CD14-positive monocyte (primary cell): ENCODE measurements around the gene NOXRED1. TPM values are rescaled to one million over a fixed set of nuclear protein-coding genes. Genes with fewer than 3 reads are reported as not detected.

Experiments
- DNase-seq, 3 donors: peaks; one replicate each; pipeline ENCODE4 v3.0.0-alpha.2; 2011 to 2022
- H2AFZ ChIP-seq: 2 replicates; pipeline ENCODE4 v1.6.0; 2012; ENCODE audit warnings: mild to moderate bottlenecking, low read depth, low read length, inconsistent platforms; ENCODE audit not compliant: insufficient read depth, poor library complexity, severe bottlenecking
- H3K27ac ChIP-seq, 2 donors: 1 replicate in 1 of 2; 2 replicates in 1 of 2; pipeline ENCODE4 v1.5.1; 2012 to 2013; ENCODE audit warnings: low read length in 2 of 2, control low read depth in 1 of 2, inconsistent platforms in 1 of 2, low read depth in 1 of 2, mild to moderate bottlenecking in 1 of 2
- H3K27me3 ChIP-seq, 2 donors: one replicate each; pipeline versions ENCODE4 v1.6.0 to v1.6.1; 2011 to 2013; ENCODE audit warnings: low read length in 2 of 2; ENCODE audit not compliant: control insufficient read depth in 2 of 2, insufficient read depth in 2 of 2
- H3K36me3 ChIP-seq, 2 donors: replicated peaks in 1 of 2; 1 replicate in 1 of 2; 2 replicates in 1 of 2; pipeline versions ENCODE4 v1.5.1 to v1.6.1; 2012 to 2013; ENCODE audit warnings: low read length in 2 of 2, control low read depth in 1 of 2, inconsistent platforms in 1 of 2, mild to moderate bottlenecking in 1 of 2; ENCODE audit not compliant: insufficient read depth in 2 of 2, control insufficient read depth in 1 of 2
- H3K4me1 ChIP-seq, 2 donors: 1 replicate in 1 of 2; 2 replicates in 1 of 2; pipeline versions ENCODE4 v1.5.1 to v1.6.1; 2012 to 2013; ENCODE audit warnings: low read length in 2 of 2, control low read depth in 1 of 2, inconsistent platforms in 1 of 2, mild to moderate bottlenecking in 1 of 2, moderate library complexity in 1 of 2; ENCODE audit not compliant: insufficient read depth in 2 of 2, control insufficient read depth in 1 of 2
- H3K4me2 ChIP-seq: replicated peaks from 2 replicates; pipeline ENCODE3; 2012; ENCODE audit warnings: low read length, moderate library complexity, mild to moderate bottlenecking; ENCODE audit not compliant: poor library complexity, severe bottlenecking; ENCODE audit errors: extremely low read depth
- H3K4me3 ChIP-seq, 3 experiments: fragments of 200-600 bp in 1 of 3; sonication (generic) in 1 of 3; replicated peaks in 1 of 3; 1 replicate in 2 of 3; 2 replicates in 1 of 3; pipeline ENCODE4 v1.5.1; 2011 to 2013; ENCODE audit warnings: low read length in 3 of 3, mild to moderate bottlenecking in 3 of 3, control low read depth in 2 of 3, low read depth in 2 of 3, inconsistent platforms in 1 of 3, moderate library complexity in 1 of 3
- H3K79me2 ChIP-seq: 2 replicates; pipeline ENCODE4 v1.6.0; 2012; ENCODE audit warnings: mild to moderate bottlenecking, control low read depth, inconsistent platforms, low read length, moderate library complexity; ENCODE audit not compliant: insufficient read depth
- H3K9ac ChIP-seq: 2 replicates; pipeline ENCODE4 v1.6.0; 2017; ENCODE audit warnings: low read length, mild to moderate bottlenecking; ENCODE audit not compliant: insufficient read depth, poor library complexity, severe bottlenecking
- H3K9me3 ChIP-seq, 2 donors: replicated peaks in 1 of 2; 1 replicate in 1 of 2; 2 replicates in 1 of 2; pipeline versions ENCODE4 v1.5.1 to v1.6.1; 2012 to 2013; ENCODE audit warnings: low read length in 2 of 2, control low read depth in 1 of 2; ENCODE audit not compliant: control insufficient read depth in 1 of 2, insufficient read depth in 1 of 2
- H4K20me1 ChIP-seq: 2 replicates; pipeline ENCODE4 v1.6.0; 2012; ENCODE audit warnings: mild to moderate bottlenecking, low read length, control low read depth, moderate library complexity; ENCODE audit not compliant: insufficient read depth
- H3K27ac Mint-ChIP-seq, 7 donors: one replicate each; pipeline ENCODE4 v1.8.0; 2020; ENCODE audit warnings: mild to moderate bottlenecking in 7 of 7, mixed read lengths in 7 of 7, moderate library complexity in 6 of 7, inconsistent platforms in 2 of 7
- H3K27me3 Mint-ChIP-seq, 3 donors: one replicate each; pipeline ENCODE4 v1.8.0; 2021 to 2022; ENCODE audit warnings: low read depth in 3 of 3, mild to moderate bottlenecking in 3 of 3, mixed read lengths in 3 of 3, moderate library complexity in 3 of 3, inconsistent platforms in 1 of 3
- H3K36me3 Mint-ChIP-seq, 2 donors: one replicate each; pipeline ENCODE4 v1.8.0; 2020; ENCODE audit warnings: mixed read lengths in 2 of 2, inconsistent platforms in 1 of 2, mild to moderate bottlenecking in 1 of 2
- H3K4me1 Mint-ChIP-seq: one replicate; pipeline ENCODE4 v1.8.0; 2020; ENCODE audit warnings: mild to moderate bottlenecking, mixed read lengths
- H3K4me3 Mint-ChIP-seq, 2 donors: one replicate each; pipeline ENCODE4 v1.8.0; 2020; ENCODE audit warnings: mild to moderate bottlenecking in 2 of 2, mixed read lengths in 2 of 2, moderate library complexity in 1 of 2
- H3K9me3 Mint-ChIP-seq, 7 donors: one replicate each; pipeline ENCODE4 v1.8.0; 2020 to 2022; ENCODE audit warnings: mixed read lengths in 7 of 7, mild to moderate bottlenecking in 6 of 7, moderate library complexity in 6 of 7, inconsistent platforms in 2 of 7
- CTCF ChIP-seq: fragments of 200-600 bp; IDR thresholded peaks from one replicate; pipeline ENCODE4 v1.8.0; 2022; ENCODE audit warnings: antibody characterized with exemption, mild to moderate bottlenecking
- WGBS: methylation state at CpG from one replicate; pipeline ENCODE4 v1.1.5; 2013; ENCODE audit warnings: missing lambda C conversion rate; ENCODE audit not compliant: insufficient coverage; 5-methylcytosine and 5-hydroxymethylcytosine counted together
- intact Hi-C, 2 donors: fragments of 100-400 bp; cut with micrococcal nuclease; formaldehyde crosslinking; loops; one replicate each; pipeline versions ENCODE4 v1.15.0 to v1.15.1; 2023
- polyA plus RNA-seq, 3 donors: library from polyadenylated mRNA; depleted of rRNA in 1 of 3; unstranded in 2 of 3; stranded (reverse) in 1 of 3; fragments of 300-500 nt in 2 of 3; fragments of >200 nt in 1 of 3; fragmentation: Illumina TruSeq in 2 of 3; gene quantifications; 1 replicate in 2 of 3; 2 replicates in 1 of 3; pipeline ENCODE4 v1.2.3, GENCODE V29; 2012 to 2021

Gene NOXRED1
- polyA plus RNA-seq, 3 donors = 0.39 TPM; not detected in 2

GRCh38 chr14:77400216-77400615 lies 23.1 kb downstream of the NOXRED1 start:
- Histone ChIP-seq H3K36me3 (no peaks in the 10 kb centered on the region), H4K20me1 (no peaks in the 10 kb centered on the region), H3K27me3 (no peaks in the 10 kb centered on the region), H3K4me1 (no peaks in the 10 kb centered on the region), H3K9me3 (peaks cover 0 to 5% of the 10 kb centered on the region in 2 donors), H3K27ac (no peak overlapping the region), H3K79me2 (no peaks in the 10 kb centered on the region), H3K4me3 (no peak overlapping the region), H3K9ac (no peak overlapping the region), H3K4me2 (no peak overlapping the region), H2AFZ (no peak overlapping the region)
- Mint-ChIP-seq H3K4me1 (no peaks in the 10 kb centered on the region), H3K27ac (no peak overlapping the region), H3K4me3 (no peak overlapping the region), H3K36me3 (peaks cover 2% of the 10 kb centered on the region in 2 donors), H3K9me3 (peaks cover 5 to 11% (median 7%) of the 10 kb centered on the region in 7 donors), H3K27me3 (peaks cover 0 to 4% (median 0%) of the 10 kb centered on the region in 3 donors)
- DNase-seq = no peak
- TF ChIP-seq CTCF = no peak
- intact Hi-C loops = no loop called here
- WGBS = 100% methylated on average over 1 of the region's 6 CpGs

GRCh38 chr14:77390188-77390587 lies 33.1 kb downstream of the NOXRED1 start:
- no peaks in the 10 kb centered on the region for H3K27me3 ChIP-seq
- TF ChIP-seq CTCF = no peak
- H3K79me2 ChIP-seq = no peaks in the 10 kb centered on the region
- intact Hi-C loops = no loop called here
- no peak overlapping the region for H3K4me3 ChIP-seq
- peaks cover 0 to 1% (median 0%) of the 10 kb centered on the region in 3 donors for H3K27me3 Mint-ChIP-seq
- H3K4me1 ChIP-seq = no peaks in the 10 kb centered on the region
- H3K9me3 Mint-ChIP-seq = peaks cover 0 to under 1% (median 0%) of the 10 kb centered on the region in 7 donors
- no peak overlapping the region for H3K9ac ChIP-seq
- H4K20me1 ChIP-seq = no peaks in the 10 kb centered on the region
- H3K27ac ChIP-seq = no peak overlapping the region
- 98% methylated on average over 4 of the region's 4 CpGs for WGBS
- DNase-seq = no peak
- no peaks in the 10 kb centered on the region for H3K4me1 Mint-ChIP-seq
- no peak overlapping the region for H2AFZ ChIP-seq
- no peak overlapping the region for H3K27ac Mint-ChIP-seq
- no peak overlapping the region for H3K4me3 Mint-ChIP-seq
- H3K36me3 Mint-ChIP-seq = no peaks in the 10 kb centered on the region
- H3K4me2 ChIP-seq = no peak overlapping the region
- H3K36me3 ChIP-seq = no peaks in the 10 kb centered on the region
- H3K9me3 ChIP-seq = no peaks in the 10 kb centered on the region
